K562 (cell line): ENCODE data around the gene MACROH2A2.

ENCODE experiments used
- DMBX1 ChIP-seq: fragments of 250-450 bp; sonication (Bioruptor Pico); IDR thresholded peaks from 2 replicates; pipeline ENCODE4 v1.8.0; 2022; ENCODE audit warnings: inconsistent platforms, mild to moderate bottlenecking, moderate library complexity, borderline replicate concordance
- DPF2 ChIP-seq: fragments of 450-650 bp; IDR thresholded peaks from 2 replicates; pipeline ENCODE4 v1.6.1; 2016
- ETS1 ChIP-seq: conservative IDR thresholded peaks from 2 replicates; pipeline ENCODE4 v1.6.1; 2011; ENCODE audit warnings: low read depth, mild to moderate bottlenecking, low read length; ENCODE audit not compliant: control insufficient read depth
- HDAC2 ChIP-seq: fragments of 450-650 bp; IDR thresholded peaks from 2 replicates; pipeline ENCODE4 v1.6.1; 2016; ENCODE audit warnings: mild to moderate bottlenecking
- HDAC6 ChIP-seq: IDR thresholded peaks from 2 replicates; pipeline ENCODE4 v1.6.1; 2012; ENCODE audit warnings: low read depth, mild to moderate bottlenecking, control low read depth, inconsistent platforms, low read length, moderate library complexity
- MTA2 ChIP-seq: fragments of 450-650 bp; IDR thresholded peaks from 2 replicates; pipeline ENCODE4 v1.6.1; 2016; ENCODE audit warnings: low read depth
- RNF2 ChIP-seq: sonication (generic); IDR thresholded peaks from 2 replicates; pipeline ENCODE4 v1.6.1; 2016
- SIN3B ChIP-seq: fragments of 450-650 bp; IDR thresholded peaks from 2 replicates; pipeline ENCODE4 v1.6.1; 2017; ENCODE audit warnings: low read depth, mild to moderate bottlenecking, moderate library complexity
- SP1 ChIP-seq: sonication (generic); formaldehyde crosslinking; IDR thresholded peaks from 2 replicates; pipeline ENCODE4 v1.8.1; 2022; ENCODE audit warnings: mild to moderate bottlenecking, missing genetic modification reagents
- TAF1 ChIP-seq: IDR thresholded peaks from 2 replicates; pipeline ENCODE4 v1.6.1; 2011; ENCODE audit warnings: mild to moderate bottlenecking, low read length, moderate library complexity; ENCODE audit not compliant: insufficient read depth, control insufficient read depth, severe bottlenecking; ENCODE audit errors: extremely low read depth
- XRCC4 ChIP-seq: IDR thresholded peaks from one replicate; pipeline ENCODE4 v1.6.1; 2011; ENCODE audit not compliant: insufficient read depth, insufficient read length; ENCODE audit errors: extremely low read depth
- TF ChIP-seq, protein P1 (sequence below), 3 experiments: IDR thresholded peaks in 2 of 3; conservative IDR thresholded peaks in 1 of 3; 2 replicates each; pipeline ENCODE4 v1.5.1; 2011 to 2012; ENCODE audit warnings: low read length in 3 of 3, mild to moderate bottlenecking in 3 of 3, control low read depth in 2 of 3, improper control_type of control experiment in 1 of 3, inconsistent platforms in 1 of 3, low read depth in 1 of 3, mixed read lengths in 1 of 3, moderate library complexity in 1 of 3; ENCODE audit not compliant: insufficient read depth in 2 of 3
- TF ChIP-seq, protein P2 (sequence below): fragments of 250-450 bp; sonication (Bioruptor Pico); IDR thresholded peaks from 2 replicates; pipeline ENCODE4 v1.5.0; 2021
- TF ChIP-seq, protein P3 (sequence below): fragments of 450-650 bp; IDR thresholded peaks from 2 replicates; pipeline ENCODE4 v1.6.1; 2014; ENCODE audit warnings: low read depth, mild to moderate bottlenecking, moderate library complexity, borderline replicate concordance

GRCh38 chr10:70120417-70120816, 67.8 kb downstream of the MACROH2A2 start:
- TF ChIP-seq TAF1 (no peak), HDAC2 (no peak), ETS1 (no peak), DPF2 (no peak), RNF2 (no peak), DMBX1 (CRISPR knock-in tag) (no peak), HDAC6 (no peak), SIN3B (no peak), XRCC4 (no peak), MTA2 (no peak), SP1 (CRISPR knock-in tag) (no peak)
- TF ChIP-seq, protein P1, sequence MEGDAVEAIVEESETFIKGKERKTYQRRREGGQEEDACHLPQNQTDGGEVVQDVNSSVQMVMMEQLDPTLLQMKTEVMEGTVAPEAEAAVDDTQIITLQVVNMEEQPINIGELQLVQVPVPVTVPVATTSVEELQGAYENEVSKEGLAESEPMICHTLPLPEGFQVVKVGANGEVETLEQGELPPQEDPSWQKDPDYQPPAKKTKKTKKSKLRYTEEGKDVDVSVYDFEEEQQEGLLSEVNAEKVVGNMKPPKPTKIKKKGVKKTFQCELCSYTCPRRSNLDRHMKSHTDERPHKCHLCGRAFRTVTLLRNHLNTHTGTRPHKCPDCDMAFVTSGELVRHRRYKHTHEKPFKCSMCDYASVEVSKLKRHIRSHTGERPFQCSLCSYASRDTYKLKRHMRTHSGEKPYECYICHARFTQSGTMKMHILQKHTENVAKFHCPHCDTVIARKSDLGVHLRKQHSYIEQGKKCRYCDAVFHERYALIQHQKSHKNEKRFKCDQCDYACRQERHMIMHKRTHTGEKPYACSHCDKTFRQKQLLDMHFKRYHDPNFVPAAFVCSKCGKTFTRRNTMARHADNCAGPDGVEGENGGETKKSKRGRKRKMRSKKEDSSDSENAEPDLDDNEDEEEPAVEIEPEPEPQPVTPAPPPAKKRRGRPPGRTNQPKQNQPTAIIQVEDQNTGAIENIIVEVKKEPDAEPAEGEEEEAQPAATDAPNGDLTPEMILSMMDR (IDR thresholded peaks at IDR 0.05 in 2 of 3, conservative IDR thresholded peaks at IDR 0.05 in 1 of 3; ENCODE audit: insufficient read depth in 2 of 3, low read depth in 1 of 3, low read length in 3 of 3): no peak
- TF ChIP-seq, protein P2, sequence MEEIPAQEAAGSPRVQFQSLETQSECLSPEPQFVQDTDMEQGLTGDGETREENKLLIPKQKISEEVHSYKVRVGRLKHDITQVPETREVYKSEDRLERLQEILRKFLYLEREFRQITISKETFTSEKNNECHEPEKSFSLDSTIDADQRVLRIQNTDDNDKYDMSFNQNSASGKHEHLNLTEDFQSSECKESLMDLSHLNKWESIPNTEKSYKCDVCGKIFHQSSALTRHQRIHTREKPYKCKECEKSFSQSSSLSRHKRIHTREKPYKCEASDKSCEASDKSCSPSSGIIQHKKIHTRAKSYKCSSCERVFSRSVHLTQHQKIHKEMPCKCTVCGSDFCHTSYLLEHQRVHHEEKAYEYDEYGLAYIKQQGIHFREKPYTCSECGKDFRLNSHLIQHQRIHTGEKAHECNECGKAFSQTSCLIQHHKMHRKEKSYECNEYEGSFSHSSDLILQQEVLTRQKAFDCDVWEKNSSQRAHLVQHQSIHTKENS (CRISPR knock-in tag): no peak
- TF ChIP-seq, protein P3, sequence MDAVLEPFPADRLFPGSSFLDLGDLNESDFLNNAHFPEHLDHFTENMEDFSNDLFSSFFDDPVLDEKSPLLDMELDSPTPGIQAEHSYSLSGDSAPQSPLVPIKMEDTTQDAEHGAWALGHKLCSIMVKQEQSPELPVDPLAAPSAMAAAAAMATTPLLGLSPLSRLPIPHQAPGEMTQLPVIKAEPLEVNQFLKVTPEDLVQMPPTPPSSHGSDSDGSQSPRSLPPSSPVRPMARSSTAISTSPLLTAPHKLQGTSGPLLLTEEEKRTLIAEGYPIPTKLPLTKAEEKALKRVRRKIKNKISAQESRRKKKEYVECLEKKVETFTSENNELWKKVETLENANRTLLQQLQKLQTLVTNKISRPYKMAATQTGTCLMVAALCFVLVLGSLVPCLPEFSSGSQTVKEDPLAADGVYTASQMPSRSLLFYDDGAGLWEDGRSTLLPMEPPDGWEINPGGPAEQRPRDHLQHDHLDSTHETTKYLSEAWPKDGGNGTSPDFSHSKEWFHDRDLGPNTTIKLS: no peak
